ENCODE results near the gene AMH.
A peak's percentile ranks its signal among the peaks of the same experiment; 100 is the strongest.
"Not testable (repeated sequence)": the region's sequence is repeated elsewhere in the genome, so short reads cannot be mapped to it uniquely, and the experiment has no call there.

Gene AMH

DNA sequence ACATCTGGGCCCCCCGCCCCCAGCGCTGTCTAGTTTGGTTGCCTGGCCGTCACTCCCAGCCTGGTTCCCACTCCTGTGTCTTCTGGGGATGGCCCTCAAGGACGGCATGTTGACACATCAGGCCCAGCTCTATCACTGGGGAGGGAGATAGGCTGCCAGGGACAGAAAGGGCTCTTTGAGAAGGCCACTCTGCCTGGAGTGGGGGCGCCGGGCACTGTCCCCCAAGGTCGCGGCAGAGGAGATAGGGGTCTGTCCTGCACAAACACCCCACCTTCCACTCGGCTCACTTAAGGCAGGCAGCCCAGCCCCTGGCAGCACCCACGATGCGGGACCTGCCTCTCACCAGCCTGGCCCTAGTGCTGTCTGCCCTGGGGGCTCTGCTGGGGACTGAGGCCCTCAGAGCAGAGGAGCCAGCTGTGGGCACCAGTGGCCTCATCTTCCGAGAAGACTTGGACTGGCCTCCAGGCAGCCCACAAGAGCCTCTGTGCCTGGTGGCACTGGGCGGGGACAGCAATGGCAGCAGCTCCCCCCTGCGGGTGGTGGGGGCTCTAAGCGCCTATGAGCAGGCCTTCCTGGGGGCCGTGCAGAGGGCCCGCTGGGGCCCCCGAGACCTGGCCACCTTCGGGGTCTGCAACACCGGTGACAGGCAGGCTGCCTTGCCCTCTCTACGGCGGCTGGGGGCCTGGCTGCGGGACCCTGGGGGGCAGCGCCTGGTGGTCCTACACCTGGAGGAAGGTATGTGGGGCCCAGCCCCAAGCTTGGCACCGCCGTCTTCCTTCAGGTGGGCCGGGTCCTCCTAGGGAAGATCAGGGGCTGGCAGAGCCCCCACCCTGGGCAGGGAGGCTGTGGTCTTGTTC is at the start of gene AMH:
Gene AMH (plus strand): TSS at position 314 of the 857 bp plus-strand sequence. CDS start 10 bp downstream, at position 324.
- no peak for DNase-seq
- no peak within 1 kb of the TSS for H3K4me3 Mint-ChIP-seq
- H3K36me3 Mint-ChIP-seq (ENCODE audit: low read depth): peaks cover 44% of the 10 kb centered on the region
- H3K4me1 Mint-ChIP-seq (ENCODE audit: low read depth): peaks cover 20% of the 10 kb centered on the region
- H3K9me3 Mint-ChIP-seq: no peaks in the 10 kb centered on the region
- H3K27me3 Mint-ChIP-seq: peaks cover 20% of the 10 kb centered on the region
- no peak within 1 kb of the TSS for H3K27ac Mint-ChIP-seq

DNA sequence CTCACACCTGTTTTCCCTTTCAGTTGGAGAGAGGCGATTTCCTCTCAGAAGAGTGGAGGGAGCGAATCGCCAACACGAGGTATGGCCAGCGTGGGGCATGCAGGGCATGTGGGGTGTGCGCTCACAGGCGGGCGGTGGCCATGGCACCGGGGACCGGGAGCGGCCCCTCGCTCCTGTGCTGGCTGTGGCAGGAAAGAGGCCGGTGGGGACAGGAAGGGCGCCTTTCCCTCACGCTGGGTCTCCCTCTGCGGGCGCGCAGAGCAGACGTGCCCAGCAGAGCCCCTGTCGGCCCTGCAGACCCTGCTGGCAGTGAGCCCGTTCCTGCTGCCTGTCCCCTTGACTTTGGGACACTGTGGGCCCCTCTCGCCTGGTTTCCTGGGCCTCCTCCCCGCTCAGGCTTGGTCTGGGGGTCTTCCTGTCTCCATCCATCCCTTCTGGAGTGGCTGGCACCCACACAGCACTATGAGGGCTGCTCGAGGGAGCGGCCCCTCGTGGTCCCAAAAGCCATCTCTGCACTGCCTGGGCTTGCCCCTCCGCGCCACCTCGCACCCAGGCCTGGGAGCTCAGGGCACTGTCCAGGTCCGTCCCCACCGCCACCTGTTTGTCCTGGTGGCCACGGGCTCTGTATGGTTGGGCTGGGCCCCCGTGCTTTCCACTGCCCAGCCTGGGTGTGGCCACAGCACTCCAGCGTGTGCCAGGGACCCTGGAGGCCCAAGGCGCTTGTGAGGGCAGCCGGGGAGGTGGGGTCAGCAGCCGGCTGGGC is 49.1 kb upstream of the AMH start:
- Mint-ChIP-seq H3K36me3 (ENCODE audit: low read depth) (peaks cover 74% of the 10 kb centered on the region), H3K4me1 (ENCODE audit: low read depth) (peaks cover 3% of the 10 kb centered on the region), H3K4me3 (no peak overlapping the region), H3K9me3 (no peaks in the 10 kb centered on the region), H3K27me3 (no peaks in the 10 kb centered on the region), H3K27ac (no peak overlapping the region)
- no peak for DNase-seq

- H3K9me3 Mint-ChIP-seq; DNase-seq; H3K27ac Mint-ChIP-seq; H3K4me3 Mint-ChIP-seq; H3K27me3 Mint-ChIP-seq; H3K4me1 Mint-ChIP-seq (ENCODE audit: low read depth): not testable (repeated sequence)
- peaks cover 74% of the 10 kb centered on the region for H3K36me3 Mint-ChIP-seq (ENCODE audit: low read depth)
Observed at GRCh38 chr19:2200624-2201294, 48.4 kb upstream of the AMH start.

- no peak for DNase-seq
- peaks cover 72% of the 10 kb centered on the region for H3K36me3 Mint-ChIP-seq (ENCODE audit: low read depth)
- no peak overlapping the region for H3K4me3 Mint-ChIP-seq
- no peak overlapping the region for H3K27ac Mint-ChIP-seq
- H3K4me1 Mint-ChIP-seq (ENCODE audit: low read depth): peaks cover 3% of the 10 kb centered on the region
- H3K27me3 Mint-ChIP-seq: no peaks in the 10 kb centered on the region
- H3K9me3 Mint-ChIP-seq: no peaks in the 10 kb centered on the region
Observed at GRCh38 chr19:2201473-2202148, 47.5 kb upstream of the AMH start.

GRCh38 chr19:2202366-2202765 is 46.8 kb upstream of the AMH start:
- peaks cover 72% of the 10 kb centered on the region for H3K36me3 Mint-ChIP-seq (ENCODE audit: low read depth)
- H3K9me3 Mint-ChIP-seq: no peaks in the 10 kb centered on the region
- H3K4me1 Mint-ChIP-seq (ENCODE audit: low read depth): peaks cover 2% of the 10 kb centered on the region

GRCh38 chr19:2207008-2207407 is 42.1 kb upstream of the AMH start:
- Mint-ChIP-seq H3K27ac (peak overlapping the region; percentile 46), H3K9me3 (no peaks in the 10 kb centered on the region), H3K27me3 (no peaks in the 10 kb centered on the region), H3K4me3 (no peak overlapping the region), H3K36me3 (ENCODE audit: low read depth) (peaks cover 91% of the 10 kb centered on the region), H3K4me1 (ENCODE audit: low read depth) (no peaks in the 10 kb centered on the region)
- no peak for DNase-seq

More at GRCh38 chr19:2202366-2202765, 46.8 kb upstream of the AMH start:
- H3K27me3 Mint-ChIP-seq: no peaks in the 10 kb centered on the region
- H3K4me3 Mint-ChIP-seq: no peak overlapping the region
- peak overlapping the region; percentile 29 for H3K27ac Mint-ChIP-seq
- DNase-seq: no peak

DNA sequence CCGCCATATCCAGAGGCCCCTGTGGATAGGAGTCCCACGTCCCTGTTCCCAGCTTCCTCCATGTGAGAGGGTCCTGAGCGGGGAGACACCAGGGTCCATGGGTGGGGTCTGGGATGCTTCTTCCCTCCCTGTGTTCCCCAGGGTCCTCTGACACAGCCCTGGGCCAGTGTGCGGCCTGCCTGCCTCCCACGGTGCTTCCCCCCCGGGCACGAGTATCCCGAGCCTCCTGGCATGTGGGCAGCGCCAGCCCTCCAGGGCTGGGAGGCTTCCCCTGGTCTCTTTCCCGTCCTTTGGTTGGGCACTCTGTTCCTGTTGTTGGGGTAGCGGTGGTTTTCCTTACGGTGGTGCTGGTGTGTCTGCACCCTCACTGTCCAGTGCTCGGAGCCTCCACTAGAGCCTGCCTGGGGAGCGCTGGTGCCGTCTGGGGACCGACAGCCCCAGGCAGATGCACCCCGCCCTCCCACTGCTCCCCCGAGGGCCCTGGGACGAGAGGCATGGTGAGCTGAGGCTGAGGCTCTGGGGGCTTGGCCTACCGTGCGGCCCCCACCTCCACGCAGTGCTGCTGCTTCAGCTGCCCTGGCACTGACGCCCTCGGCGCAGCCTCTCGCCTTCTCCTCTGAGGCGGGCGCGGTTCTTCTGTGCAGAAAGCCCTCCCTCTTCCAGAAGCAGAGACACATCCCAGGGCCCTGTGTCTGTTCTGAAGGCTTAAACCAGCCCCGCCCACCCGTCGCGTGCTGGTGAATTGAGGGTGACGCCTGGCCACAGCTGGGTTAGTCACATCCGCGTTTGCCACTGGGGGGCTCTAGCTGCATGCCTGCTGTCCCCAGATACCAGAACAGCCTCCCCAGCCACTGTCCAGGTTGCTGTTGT is 40.9 kb upstream of the AMH start:
- Mint-ChIP-seq H3K36me3 (ENCODE audit: low read depth) (peaks cover 93% of the 10 kb centered on the region), H3K27ac (no peak overlapping the region), H3K4me1 (ENCODE audit: low read depth) (no peaks in the 10 kb centered on the region), H3K27me3 (no peaks in the 10 kb centered on the region), H3K4me3 (no peak overlapping the region), H3K9me3 (no peaks in the 10 kb centered on the region)
- DNase-seq: no peak

DNA sequence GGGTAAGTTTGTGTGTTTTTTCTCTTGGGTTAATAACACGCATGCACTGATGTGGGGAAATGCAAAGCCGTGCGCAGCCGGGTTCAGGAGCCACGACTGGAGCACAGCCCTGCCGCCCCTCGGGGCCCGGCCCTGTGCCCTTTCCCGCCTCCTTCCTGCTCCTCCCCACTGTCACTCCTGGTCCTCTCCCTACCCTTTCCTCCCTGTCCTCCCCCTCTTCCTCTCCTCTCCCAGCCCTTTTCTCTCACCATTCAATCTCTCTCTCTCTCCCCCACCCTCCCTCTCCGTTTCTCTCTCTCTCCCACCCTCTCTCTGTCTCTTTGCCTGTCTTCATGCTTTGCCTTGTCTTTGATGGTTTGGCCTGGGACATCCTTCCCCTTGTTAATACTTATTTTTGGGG is 40.1 kb upstream of the AMH start:
- Mint-ChIP-seq H3K9me3 (no peaks in the 10 kb centered on the region), H3K4me3 (no peak overlapping the region), H3K36me3 (ENCODE audit: low read depth) (peaks cover 93% of the 10 kb centered on the region), H3K27me3 (no peaks in the 10 kb centered on the region), H3K4me1 (ENCODE audit: low read depth) (peaks cover 2% of the 10 kb centered on the region), H3K27ac (no peak overlapping the region)
- no peak for DNase-seq

DNA sequence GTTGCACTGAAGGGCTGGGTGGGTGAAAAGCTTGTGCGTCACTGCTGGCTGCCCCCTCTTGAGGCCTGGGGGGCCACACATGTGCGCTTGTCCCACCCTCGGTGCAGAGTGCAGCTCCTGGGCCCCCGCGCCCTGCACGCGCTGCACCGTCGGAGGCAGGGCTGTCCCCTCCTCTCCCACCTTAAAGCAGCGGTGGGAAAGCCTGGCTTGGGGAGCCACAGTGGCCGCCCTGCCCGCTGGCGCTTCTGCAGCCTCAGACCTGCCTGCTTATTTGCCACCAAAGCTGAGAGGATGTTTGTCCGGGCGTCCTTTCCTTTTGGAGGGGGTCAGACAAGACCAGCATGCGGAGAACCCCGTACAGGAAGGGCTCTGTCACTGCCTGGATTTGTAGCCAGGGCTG is 39.7 kb upstream of the AMH start:
- Mint-ChIP-seq H3K27me3 (no peaks in the 10 kb centered on the region), H3K36me3 (ENCODE audit: low read depth) (peaks cover 93% of the 10 kb centered on the region), H3K4me1 (ENCODE audit: low read depth) (peaks cover 5% of the 10 kb centered on the region), H3K9me3 (no peaks in the 10 kb centered on the region), H3K4me3 (no peak overlapping the region), H3K27ac (no peak overlapping the region)
- DNase-seq: no peak

GRCh38 chr19:2210206-2210605 is 38.9 kb upstream of the AMH start:
- H3K9me3 Mint-ChIP-seq: no peaks in the 10 kb centered on the region

GRCh38 chr19:2210987-2211740 is 38.0 kb upstream of the AMH start:
- no peaks in the 10 kb centered on the region for H3K27me3 Mint-ChIP-seq
- no peak for DNase-seq
- H3K4me1 Mint-ChIP-seq (ENCODE audit: low read depth): peaks cover 21% of the 10 kb centered on the region
- peaks cover 95% of the 10 kb centered on the region for H3K36me3 Mint-ChIP-seq (ENCODE audit: low read depth)
- H3K9me3 Mint-ChIP-seq: no peaks in the 10 kb centered on the region
- no peak overlapping the region for H3K4me3 Mint-ChIP-seq
- peak overlapping the region; percentile 11 for H3K27ac Mint-ChIP-seq

More at GRCh38 chr19:2210206-2210605, 38.9 kb upstream of the AMH start:
- no peaks in the 10 kb centered on the region for H3K27me3 Mint-ChIP-seq
- peaks cover 94% of the 10 kb centered on the region for H3K36me3 Mint-ChIP-seq (ENCODE audit: low read depth)
- H3K4me1 Mint-ChIP-seq (ENCODE audit: low read depth): peaks cover 13% of the 10 kb centered on the region
- H3K27ac Mint-ChIP-seq: peak overlapping the region; percentile 22
- H3K4me3 Mint-ChIP-seq: no peak overlapping the region
- no peak for DNase-seq

DNA sequence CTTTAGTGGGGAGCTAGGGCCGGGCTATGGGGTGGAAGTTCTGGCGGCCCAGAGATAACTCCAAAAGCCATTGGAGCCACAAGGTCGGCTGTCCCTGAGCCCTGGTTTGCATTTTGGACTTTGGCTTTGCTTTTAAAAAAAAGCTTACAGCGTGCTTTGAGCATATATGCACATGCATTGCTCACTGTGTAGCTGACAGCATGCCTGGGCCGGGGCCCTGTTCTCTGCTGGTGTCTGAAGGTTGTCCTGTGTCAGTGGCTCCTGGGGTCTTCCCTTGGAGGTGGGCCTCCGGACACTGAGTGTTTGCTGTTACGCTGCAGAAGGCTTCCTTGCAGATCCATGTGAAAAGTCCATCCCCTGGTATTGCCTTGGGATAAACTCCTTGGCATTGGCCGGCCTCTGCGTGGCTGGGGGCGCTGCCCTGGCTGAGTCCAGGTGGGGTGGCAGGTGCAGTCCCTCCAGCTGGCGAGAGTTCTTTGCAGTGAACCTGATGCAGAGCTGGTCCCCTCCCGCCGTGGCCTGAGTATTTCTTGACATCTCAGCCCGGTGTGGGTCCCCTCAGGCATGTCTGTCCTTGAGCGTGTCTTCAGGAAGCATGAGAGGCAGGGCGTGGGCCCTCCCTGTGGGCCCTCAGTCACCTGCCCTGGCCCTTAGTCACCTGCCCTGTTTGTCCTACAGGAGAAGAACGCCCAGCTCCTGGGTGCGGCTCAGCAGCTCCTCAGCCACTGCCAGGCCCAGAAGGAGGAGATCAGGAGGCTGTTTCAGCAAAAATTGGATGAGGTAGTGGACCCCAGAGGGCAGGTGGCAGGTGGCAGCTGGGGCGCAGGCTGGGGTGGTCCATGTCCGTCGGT is 36.0 kb upstream of the AMH start:
- H3K4me1 Mint-ChIP-seq (ENCODE audit: low read depth): peaks cover 21% of the 10 kb centered on the region
- peak overlapping the region; percentile 75 for H3K27ac Mint-ChIP-seq
- no peak overlapping the region for H3K4me3 Mint-ChIP-seq

More for the DNA sequence above, 36.0 kb upstream of the AMH start:
- no peak for DNase-seq
- no peaks in the 10 kb centered on the region for H3K27me3 Mint-ChIP-seq
- no peaks in the 10 kb centered on the region for H3K9me3 Mint-ChIP-seq
- H3K36me3 Mint-ChIP-seq (ENCODE audit: low read depth): peaks cover 97% of the 10 kb centered on the region
